Karpas-422 (cell line): ENCODE measurements around the gene CDK3. TPM values are rescaled to one million over a fixed set of nuclear protein-coding genes. Genes with fewer than 3 reads are reported as not detected.

Experiments
- DNase-seq: peaks from one replicate; pipeline ENCODE4 v3.0.0-alpha.2; 2015
- H2AFZ ChIP-seq: fragments of 200-600 bp; sonication (generic); 2 replicates; pipeline ENCODE4 v1.6.1; 2014; ENCODE audit warnings: antibody characterized with exemption, low read length, mixed read lengths
- H3K27ac ChIP-seq: fragments of 200-600 bp; sonication (generic); 2 replicates; pipeline ENCODE4 v1.5.1; 2014; ENCODE audit warnings: mild to moderate bottlenecking, low read length, moderate library complexity
- H3K27me3 ChIP-seq: fragments of 200-600 bp; sonication (generic); 2 replicates; pipeline ENCODE4 v1.6.1; 2014; ENCODE audit warnings: low read length, mixed read lengths
- H3K36me3 ChIP-seq: fragments of 200-600 bp; sonication (generic); 2 replicates; pipeline ENCODE4 v1.6.1; 2014; ENCODE audit warnings: low read length, mixed read lengths; ENCODE audit not compliant: insufficient read depth
- H3K4me1 ChIP-seq: fragments of 200-600 bp; sonication (generic); 2 replicates; pipeline ENCODE4 v1.6.1; 2014; ENCODE audit warnings: mild to moderate bottlenecking, low read length, mixed read lengths
- H3K4me2 ChIP-seq: fragments of 200-600 bp; sonication (generic); 2 replicates; pipeline ENCODE4 v1.6.1; 2014; ENCODE audit warnings: low read length, low read depth, mild to moderate bottlenecking; ENCODE audit not compliant: poor library complexity, severe bottlenecking
- H3K4me3 ChIP-seq: fragments of 200-600 bp; sonication (generic); 2 replicates; pipeline ENCODE4 v1.5.1; 2014; ENCODE audit warnings: mild to moderate bottlenecking, antibody characterized with exemption, low read length, mixed read lengths
- H3K79me2 ChIP-seq: fragments of 200-600 bp; sonication (generic); 2 replicates; pipeline ENCODE4 v1.6.1; 2014; ENCODE audit warnings: mild to moderate bottlenecking, low read length, mixed read lengths
- H3K9ac ChIP-seq: fragments of 200-600 bp; sonication (generic); 2 replicates; pipeline ENCODE4 v1.6.0; 2014; ENCODE audit warnings: low read length
- H3K9me2 ChIP-seq: fragments of 200-600 bp; sonication (generic), shearing (Covaris generic); replicated peaks from 2 replicates; pipeline ENCODE4 v1.6.0; 2014; ENCODE audit warnings: mild to moderate bottlenecking, low read length, moderate library complexity; ENCODE audit not compliant: insufficient read depth
- H3K9me3 ChIP-seq: fragments of 300-700, 200-600 bp; sonication (generic); 2 replicates; pipeline ENCODE4 v1.6.1; 2014; ENCODE audit warnings: low read length, mixed read lengths
- H4K20me1 ChIP-seq: fragments of 200-600 bp; sonication (generic); 2 replicates; pipeline ENCODE4 v1.6.1; 2014; ENCODE audit warnings: mild to moderate bottlenecking, antibody characterized with exemption, low read length, low read depth; ENCODE audit not compliant: insufficient read depth
- total RNA-seq: library from RNA; depleted of rRNA; stranded (reverse); fragments of >200 nt; shearing (Covaris generic); gene quantifications from 2 replicates; pipeline ENCODE4 v1.2.3, GENCODE V29; 2014; ENCODE audit warnings: low replicate concordance

Gene CDK3
- total RNA-seq, 1 experiment from 2014 or later = 4.7 TPM

DNA sequence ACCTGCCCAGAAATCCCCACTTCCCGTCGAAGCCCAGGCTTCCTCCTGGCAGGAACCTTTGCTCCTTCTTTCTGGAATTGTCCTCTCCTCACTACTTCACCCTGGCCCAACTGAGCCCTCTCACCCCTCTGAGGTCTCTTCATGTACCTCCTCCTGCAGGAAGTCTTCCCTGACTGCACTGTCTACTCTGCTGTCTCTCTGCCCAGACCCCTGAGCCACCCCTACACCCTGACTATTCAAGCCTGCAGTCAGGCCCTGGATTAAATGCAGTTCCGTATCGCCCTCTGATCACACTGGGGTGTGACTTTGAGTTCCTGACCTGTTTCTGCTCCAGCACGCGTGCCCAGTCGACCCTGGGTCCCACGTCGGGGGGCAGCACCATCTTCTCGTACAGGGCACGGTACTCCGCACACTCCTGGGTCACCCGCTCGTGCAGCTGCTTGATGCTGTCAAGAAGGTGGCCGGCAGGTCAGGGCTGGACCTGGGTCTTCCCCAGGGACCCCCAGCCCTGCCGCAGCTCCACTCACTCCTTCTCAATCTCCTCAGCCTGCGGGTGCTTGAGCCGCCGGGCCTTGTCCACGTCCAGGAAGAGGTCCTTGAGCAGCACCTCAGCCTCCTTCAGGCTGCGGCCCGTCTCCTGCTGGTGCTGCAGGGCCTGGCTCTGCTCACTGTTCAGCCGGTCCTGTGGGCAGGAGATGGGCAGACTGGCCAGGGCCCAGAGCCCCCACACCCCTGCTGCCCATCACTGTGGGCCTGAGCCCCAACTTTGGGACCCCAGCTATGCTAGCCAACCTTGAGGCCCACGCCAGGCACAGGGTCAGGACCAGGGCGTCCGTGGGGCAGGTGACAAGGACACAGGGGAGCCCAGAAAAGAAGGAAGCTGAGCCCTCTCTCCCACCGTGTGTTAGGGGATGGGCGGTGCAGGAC lies 22.6 kb downstream of the CDK3 start:
- no peak overlapping the region for H3K4me2 ChIP-seq
- H3K9ac ChIP-seq = no peak overlapping the region
- H3K4me1 ChIP-seq = peaks cover 11% of the 10 kb centered on the region
- H4K20me1 ChIP-seq = no peaks in the 10 kb centered on the region
- no peak overlapping the region for H3K27ac ChIP-seq
- H3K36me3 ChIP-seq = no peaks in the 10 kb centered on the region
- no peaks in the 10 kb centered on the region for H3K9me3 ChIP-seq
- no peaks in the 10 kb centered on the region for H3K9me2 ChIP-seq
- H3K27me3 ChIP-seq = no peaks in the 10 kb centered on the region
- no peak overlapping the region for H3K4me3 ChIP-seq
- no peak overlapping the region for H2AFZ ChIP-seq
- no peak for DNase-seq
- no peaks in the 10 kb centered on the region for H3K79me2 ChIP-seq

DNA sequence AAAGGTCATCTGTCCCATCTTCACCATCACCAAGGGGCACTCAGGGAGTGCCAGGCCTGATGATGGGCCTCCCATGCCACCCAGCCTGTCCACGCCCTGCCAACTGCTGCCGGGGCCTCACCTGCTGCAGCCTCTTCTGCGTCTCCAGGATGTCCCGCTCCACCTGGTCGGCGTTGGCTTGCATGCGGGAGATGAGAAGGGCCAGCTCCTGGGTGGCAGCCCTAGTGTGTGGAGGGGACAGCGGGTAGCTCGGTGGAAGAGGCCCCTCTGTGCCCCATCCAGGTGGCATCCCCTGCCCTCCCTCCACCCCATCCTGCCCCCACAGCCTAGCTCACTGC lies 23.2 kb downstream of the CDK3 start:
- Histone ChIP-seq H3K4me3 (no peak overlapping the region), H3K79me2 (no peaks in the 10 kb centered on the region), H3K36me3 (no peaks in the 10 kb centered on the region), H3K27ac (no peak overlapping the region), H4K20me1 (no peaks in the 10 kb centered on the region), H3K9me3 (no peaks in the 10 kb centered on the region), H3K9me2 (no peaks in the 10 kb centered on the region), H3K27me3 (no peaks in the 10 kb centered on the region), H3K9ac (no peak overlapping the region), H2AFZ (no peak overlapping the region), H3K4me2 (no peak overlapping the region), H3K4me1 (peaks cover 11% of the 10 kb centered on the region)
- DNase-seq = no peak

GRCh38 chr17:76024353-76024752 lies 23.7 kb downstream of the CDK3 start:
- Histone ChIP-seq H3K36me3 (no peaks in the 10 kb centered on the region), H3K9me2 (no peaks in the 10 kb centered on the region), H3K4me1 (peaks cover 11% of the 10 kb centered on the region), H3K9me3 (no peaks in the 10 kb centered on the region), H3K27ac (no peak overlapping the region), H3K9ac (no peak overlapping the region), H4K20me1 (no peaks in the 10 kb centered on the region), H3K27me3 (no peaks in the 10 kb centered on the region), H3K4me2 (no peak overlapping the region), H3K4me3 (no peak overlapping the region), H2AFZ (no peak overlapping the region), H3K79me2 (no peaks in the 10 kb centered on the region)
- no peak for DNase-seq

DNA sequence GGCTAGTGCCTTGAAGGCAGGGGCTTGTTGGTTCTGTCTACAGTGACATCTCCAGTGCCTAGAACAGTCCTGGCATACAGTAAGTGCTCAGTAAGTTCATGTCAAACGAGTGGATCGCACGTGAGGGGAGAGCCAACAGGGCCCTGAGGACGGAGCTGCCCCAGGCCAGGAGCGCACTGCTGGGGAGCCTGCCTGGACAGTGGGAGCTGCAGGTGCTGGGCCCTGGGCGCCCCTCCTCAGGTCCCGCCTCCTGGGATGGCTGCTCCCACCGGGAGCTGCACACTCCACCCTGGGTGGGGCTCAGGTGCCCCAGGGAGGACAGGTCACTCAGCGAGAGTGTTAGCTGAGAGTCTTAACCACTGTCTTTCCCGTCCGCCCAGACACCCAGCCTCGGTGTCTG lies 24.6 kb downstream of the CDK3 start:
- Histone ChIP-seq H3K9me2 (no peaks in the 10 kb centered on the region), H3K4me3 (no peak overlapping the region), H3K36me3 (no peaks in the 10 kb centered on the region), H3K79me2 (no peaks in the 10 kb centered on the region), H3K9me3 (no peaks in the 10 kb centered on the region), H3K27me3 (no peaks in the 10 kb centered on the region), H4K20me1 (no peaks in the 10 kb centered on the region), H3K4me2 (no peak overlapping the region), H3K4me1 (peaks cover 6% of the 10 kb centered on the region), H3K27ac (no peak overlapping the region), H3K9ac (no peak overlapping the region), H2AFZ (no peak overlapping the region)
- no peak for DNase-seq

DNA sequence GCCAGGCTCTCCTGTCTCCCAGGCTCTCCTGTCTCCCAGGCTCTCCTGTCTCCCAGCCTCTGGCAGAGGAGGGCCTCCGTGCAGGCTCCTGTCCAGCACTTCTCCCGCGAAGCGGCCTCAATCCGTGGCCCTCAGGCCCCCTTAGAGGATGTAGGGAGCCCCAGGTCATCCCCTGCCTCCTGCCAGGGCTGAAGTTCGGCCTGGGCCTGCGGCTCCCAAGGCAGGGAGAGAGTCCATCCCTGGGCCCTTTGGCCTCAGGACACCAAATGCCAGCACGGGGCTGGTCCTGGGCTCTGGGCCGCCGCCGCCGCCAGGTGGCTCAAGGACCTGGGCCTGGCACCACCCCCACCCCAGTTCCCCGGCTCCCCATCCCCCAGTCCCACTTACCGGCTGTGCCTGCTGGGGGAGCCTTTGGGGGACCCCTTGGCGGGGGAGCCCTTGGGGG lies 26.1 kb downstream of the CDK3 start:
- no peak overlapping the region for H3K27ac ChIP-seq

DNA sequence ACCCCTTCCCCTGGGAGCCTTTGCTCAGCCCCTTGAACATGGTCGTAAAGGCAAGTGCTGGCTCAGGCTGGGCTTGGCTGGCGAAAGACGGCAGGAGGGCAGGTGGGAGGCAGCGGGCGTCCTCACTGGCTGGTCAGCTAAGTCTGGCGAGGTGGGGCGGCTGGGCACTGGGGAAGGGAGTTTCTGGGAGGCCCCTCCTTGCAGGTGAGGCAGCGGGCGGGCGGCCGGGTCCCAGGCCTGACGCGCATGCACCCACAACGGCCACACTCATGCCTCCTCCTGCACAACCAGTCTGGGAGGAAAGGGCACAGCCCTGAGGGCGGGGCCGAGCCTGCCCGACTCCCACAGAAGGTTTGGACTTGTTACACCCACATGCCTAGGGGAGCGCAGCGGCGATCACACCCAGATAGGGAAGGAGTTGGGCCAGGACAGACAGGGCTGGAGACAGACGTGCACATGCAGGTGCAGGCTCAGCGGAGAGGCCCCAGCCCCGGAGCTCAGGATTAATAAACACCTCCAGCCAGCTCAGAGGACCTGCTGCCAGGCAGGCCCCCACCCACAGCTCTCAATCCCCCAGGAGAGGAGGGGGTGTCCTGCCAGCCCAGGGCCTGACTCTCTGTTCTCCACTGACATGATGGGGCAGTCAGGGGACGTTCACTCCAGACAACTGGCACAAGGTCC lies 26.6 kb downstream of the CDK3 start, which contains the start of gene EVPL:
Gene EVPL (minus strand): TSS at position 148 of the 681 bp plus-strand sequence. CDS start 108 bp downstream, at position 40.
- DNase-seq = no peak
- Histone ChIP-seq H4K20me1 (no peaks in the 10 kb centered on the region), H3K9ac (no peak within 1 kb of the TSS), H3K27ac (no peak within 1 kb of the TSS), H3K9me3 (no peaks in the 10 kb centered on the region), H3K4me1 (no peaks in the 10 kb centered on the region), H3K4me3 (no peak within 1 kb of the TSS), H3K79me2 (no peaks in the 10 kb centered on the region), H3K9me2 (no peaks in the 10 kb centered on the region), H3K36me3 (no peaks in the 10 kb centered on the region), H3K4me2 (no peak within 1 kb of the TSS), H3K27me3 (no peaks in the 10 kb centered on the region), H2AFZ (no peak within 1 kb of the TSS)

More for the DNA sequence above, 26.1 kb downstream of the CDK3 start:
- Histone ChIP-seq H3K27me3 (no peaks in the 10 kb centered on the region), H3K9me3 (no peaks in the 10 kb centered on the region), H3K9ac (no peak overlapping the region), H3K4me3 (no peak overlapping the region), H3K4me2 (no peak overlapping the region), H3K36me3 (no peaks in the 10 kb centered on the region), H3K79me2 (no peaks in the 10 kb centered on the region), H4K20me1 (no peaks in the 10 kb centered on the region), H2AFZ (no peak overlapping the region), H3K4me1 (no peaks in the 10 kb centered on the region), H3K9me2 (no peaks in the 10 kb centered on the region)
- no peak for DNase-seq

DNA sequence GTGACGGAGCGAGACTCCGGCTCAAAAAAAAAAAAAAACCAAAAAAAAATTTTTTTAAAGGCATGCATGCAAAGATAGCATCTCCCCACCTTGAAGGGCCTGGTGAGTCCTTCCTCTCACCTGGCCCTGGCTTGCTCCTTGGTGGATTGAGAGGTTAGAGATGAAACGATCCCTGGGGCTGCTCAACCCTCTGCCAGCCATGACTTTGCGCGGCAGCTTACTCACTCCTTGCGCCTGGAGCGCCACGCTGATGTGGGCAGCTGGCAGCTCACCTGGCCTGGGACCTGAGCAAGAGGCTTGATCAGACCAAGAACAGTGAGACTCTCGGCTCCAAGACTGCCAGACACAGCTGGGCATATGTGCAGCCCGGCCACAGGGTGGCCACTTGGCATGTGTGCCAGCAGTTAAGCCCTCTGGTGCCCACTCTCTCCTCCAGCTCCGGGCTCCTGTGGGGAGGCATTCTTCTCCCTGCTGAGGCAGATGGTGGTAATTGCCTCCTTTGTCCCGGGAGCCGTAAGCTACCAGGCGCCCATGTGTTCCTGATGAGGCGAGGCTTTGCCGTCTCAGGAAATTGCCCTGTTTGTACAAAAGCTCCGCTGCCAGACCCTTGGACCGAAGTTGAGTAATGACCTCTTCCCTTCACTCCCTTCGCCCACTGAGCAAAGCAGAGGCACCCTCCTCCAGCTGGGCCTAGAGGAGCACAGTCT lies 31.6 kb downstream of the CDK3 start:
- DNase-seq = no peak
- H3K79me2 ChIP-seq = no peaks in the 10 kb centered on the region
- H4K20me1 ChIP-seq = no peaks in the 10 kb centered on the region
- no peak overlapping the region for H3K4me3 ChIP-seq
- no peak overlapping the region for H3K9ac ChIP-seq
- no peaks in the 10 kb centered on the region for H3K9me3 ChIP-seq
- H3K27ac ChIP-seq = no peak overlapping the region
- H3K9me2 ChIP-seq = no peaks in the 10 kb centered on the region
- H3K4me2 ChIP-seq = no peak overlapping the region
- no peaks in the 10 kb centered on the region for H3K36me3 ChIP-seq
- H3K4me1 ChIP-seq = no peaks in the 10 kb centered on the region
- no peak overlapping the region for H2AFZ ChIP-seq
- H3K27me3 ChIP-seq = no peaks in the 10 kb centered on the region

DNA sequence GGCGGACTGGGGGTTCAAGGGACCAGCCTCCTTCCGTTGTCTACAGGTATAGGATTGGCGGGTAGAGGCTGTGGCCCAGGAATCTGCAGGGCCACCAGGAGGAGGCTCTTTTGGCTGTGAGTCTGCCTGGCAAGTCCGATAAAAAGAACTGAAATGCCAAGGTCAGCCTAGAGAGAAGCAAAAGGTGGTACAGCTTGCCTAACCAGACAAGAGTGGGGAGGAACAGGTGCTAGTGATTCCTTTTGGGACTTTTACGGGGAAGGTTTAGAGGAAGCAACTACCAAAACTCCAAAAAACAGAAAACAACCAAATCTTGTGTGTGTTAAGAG lies 32.1 kb downstream of the CDK3 start:
- no peaks in the 10 kb centered on the region for H3K27me3 ChIP-seq
- no peaks in the 10 kb centered on the region for H3K9me2 ChIP-seq
- no peak overlapping the region for H3K27ac ChIP-seq
- H3K4me3 ChIP-seq = no peak overlapping the region
- no peak overlapping the region for H3K4me2 ChIP-seq
- H4K20me1 ChIP-seq = no peaks in the 10 kb centered on the region
- no peaks in the 10 kb centered on the region for H3K36me3 ChIP-seq
- no peaks in the 10 kb centered on the region for H3K9me3 ChIP-seq
- no peak overlapping the region for H2AFZ ChIP-seq
- no peaks in the 10 kb centered on the region for H3K4me1 ChIP-seq
- no peak for DNase-seq
- H3K9ac ChIP-seq = no peak overlapping the region
- no peaks in the 10 kb centered on the region for H3K79me2 ChIP-seq
